ENCODE data around the gene TMEM245.
"Not testable (repeated sequence)": the region's sequence is repeated elsewhere in the genome, so short reads cannot be mapped to it uniquely, and the experiment has no call there.

The TMEM245 gene

GRCh38 chr9:109133533-109133932 is 13.8 kb upstream of the TMEM245 start:
- DNase-seq (ENCODE audit: low read depth in 2 of 3, low spot score in 1 of 3) = no peak

GRCh38 chr9:109132567-109133021 is 12.8 kb upstream of the TMEM245 start:
- no peak for DNase-seq (ENCODE audit: low read depth in 2 of 3, low spot score in 1 of 3)

GRCh38 chr9:109129470-109130197 is 9.9 kb upstream of the TMEM245 start:
- no peak for DNase-seq (ENCODE audit: low read depth in 2 of 3, low spot score in 1 of 3)

DNA sequence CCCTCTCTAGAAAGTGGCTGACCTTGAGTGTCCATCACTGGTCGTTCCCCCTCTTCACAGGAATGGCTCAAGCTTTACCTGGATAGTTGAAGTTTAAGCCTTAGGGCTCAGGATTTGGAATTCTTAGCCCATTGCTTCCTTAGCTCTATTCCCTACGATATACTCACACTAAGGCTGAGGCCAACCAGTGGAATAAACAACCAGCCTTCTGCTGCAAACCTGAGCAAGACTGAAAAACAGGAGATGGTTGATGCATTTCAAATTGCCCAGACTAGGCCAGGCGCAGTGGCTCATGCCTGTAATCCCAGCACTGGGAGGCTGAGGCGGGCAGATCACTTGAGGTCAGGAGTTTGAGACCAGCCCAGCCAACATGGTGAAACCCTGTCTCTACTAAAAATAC is 6.9 kb upstream of the TMEM245 start:
- not testable (repeated sequence) for DNase-seq (ENCODE audit: low read depth in 2 of 3, low spot score in 1 of 3)

DNA sequence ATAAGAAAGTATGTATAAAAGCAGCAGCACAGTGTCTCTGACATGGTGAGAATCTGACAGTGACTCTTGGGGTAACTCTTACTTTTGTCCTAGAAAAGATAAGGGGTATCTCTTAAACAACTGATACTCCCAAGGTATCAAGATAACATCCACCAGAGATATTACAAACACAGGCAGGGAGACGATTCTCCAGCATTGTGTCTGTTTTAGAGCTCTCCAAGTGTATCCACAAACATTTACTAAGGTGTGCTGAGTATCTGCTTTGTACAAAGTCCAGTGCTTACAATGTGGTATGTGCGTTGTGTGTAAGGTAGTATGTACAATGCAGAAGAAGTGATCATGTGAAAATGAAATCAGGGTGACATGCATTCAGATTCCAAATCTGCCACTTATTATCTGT is 4.4 kb upstream of the TMEM245 start:
- no peak for DNase-seq (ENCODE audit: low read depth in 2 of 3, low spot score in 1 of 3)

DNA sequence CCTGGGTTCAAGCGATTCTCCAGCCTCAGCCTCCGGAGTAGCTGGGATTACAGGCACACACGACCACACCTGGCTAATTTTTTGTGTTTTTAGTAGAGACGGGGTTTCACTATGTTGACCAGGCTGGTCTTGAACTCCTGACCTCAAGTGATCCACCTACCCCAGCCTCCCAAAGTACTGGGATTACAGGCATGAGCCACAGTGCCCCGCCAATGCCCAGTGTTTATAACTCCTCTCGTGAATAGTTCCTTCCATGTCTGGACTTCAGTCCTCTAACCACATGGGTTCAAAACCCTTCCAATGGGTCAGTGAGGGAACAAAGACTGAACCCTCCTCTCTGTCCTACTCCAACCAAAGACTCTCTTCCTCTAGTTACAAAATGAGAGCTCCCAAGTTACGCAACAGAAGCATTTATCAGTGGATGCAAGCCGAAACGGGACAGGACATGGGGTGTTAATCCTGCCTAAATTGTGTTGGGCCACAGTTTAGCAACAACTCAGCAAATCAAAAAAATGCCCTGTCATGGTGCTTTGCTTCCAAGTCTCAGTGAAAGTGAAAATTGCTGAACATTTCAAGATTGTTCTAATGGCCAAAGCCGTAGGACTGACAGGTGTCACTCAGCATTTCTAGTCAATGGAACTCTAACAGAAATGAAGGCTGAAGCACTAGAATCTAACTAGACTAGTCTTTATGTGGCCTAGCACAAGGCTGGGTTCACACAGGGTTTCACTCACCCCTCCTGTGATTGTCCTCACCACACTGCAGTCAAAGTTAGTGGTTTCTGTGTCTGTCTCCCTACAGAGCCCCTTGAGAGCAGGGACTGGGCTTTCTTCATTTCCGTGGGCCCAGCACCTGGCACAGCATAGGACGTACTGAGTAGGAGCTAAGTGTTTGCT is 3.2 kb upstream of the TMEM245 start:
- no peak for DNase-seq (ENCODE audit: low read depth in 2 of 3, low spot score in 1 of 3)

GRCh38 chr9:109121232-109121796 is 1.6 kb upstream of the TMEM245 start:
- DNase-seq (ENCODE audit: low read depth in 2 of 3, low spot score in 1 of 3) = no peak

GRCh38 chr9:109120204-109120789 is 550 bp upstream of the TMEM245 start:
- no peak for DNase-seq (ENCODE audit: low read depth in 2 of 3, low spot score in 1 of 3)

GRCh38 chr9:109118808-109119438 is 824 bp downstream of the TMEM245 start:
- no peak for DNase-seq (ENCODE audit: low read depth in 2 of 3, low spot score in 1 of 3)

- peak in 1 of 3 donors; percentile 37 for DNase-seq (ENCODE audit: low read depth in 2 of 3, low spot score in 1 of 3)
Measured at GRCh38 chr9:109117856-109118807, 1.6 kb downstream of the TMEM245 start.

GRCh38 chr9:109115931-109116526 is 3.7 kb downstream of the TMEM245 start:
- DNase-seq (ENCODE audit: low read depth in 2 of 3, low spot score in 1 of 3) = no peak

DNA sequence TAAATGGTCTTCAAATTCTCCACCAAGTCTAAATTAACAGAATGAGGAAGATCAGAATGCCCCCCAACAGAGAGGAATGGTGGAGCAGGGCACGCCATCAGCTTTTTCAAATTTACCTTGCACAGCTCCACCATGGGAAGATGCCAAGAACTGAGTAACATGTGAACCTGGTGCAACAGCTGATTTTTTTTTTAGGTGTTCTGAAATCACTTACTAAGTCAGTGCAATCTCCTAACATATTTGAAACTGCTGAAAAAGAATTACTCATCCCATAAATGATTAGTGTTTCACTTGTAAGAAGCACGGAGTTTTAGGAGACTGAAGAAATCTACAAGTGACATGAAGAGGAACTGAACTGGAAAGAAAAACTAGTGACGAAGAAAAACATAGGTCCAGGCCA is 5.1 kb downstream of the TMEM245 start:
- no peak for DNase-seq (ENCODE audit: low read depth in 2 of 3, low spot score in 1 of 3)

DNA sequence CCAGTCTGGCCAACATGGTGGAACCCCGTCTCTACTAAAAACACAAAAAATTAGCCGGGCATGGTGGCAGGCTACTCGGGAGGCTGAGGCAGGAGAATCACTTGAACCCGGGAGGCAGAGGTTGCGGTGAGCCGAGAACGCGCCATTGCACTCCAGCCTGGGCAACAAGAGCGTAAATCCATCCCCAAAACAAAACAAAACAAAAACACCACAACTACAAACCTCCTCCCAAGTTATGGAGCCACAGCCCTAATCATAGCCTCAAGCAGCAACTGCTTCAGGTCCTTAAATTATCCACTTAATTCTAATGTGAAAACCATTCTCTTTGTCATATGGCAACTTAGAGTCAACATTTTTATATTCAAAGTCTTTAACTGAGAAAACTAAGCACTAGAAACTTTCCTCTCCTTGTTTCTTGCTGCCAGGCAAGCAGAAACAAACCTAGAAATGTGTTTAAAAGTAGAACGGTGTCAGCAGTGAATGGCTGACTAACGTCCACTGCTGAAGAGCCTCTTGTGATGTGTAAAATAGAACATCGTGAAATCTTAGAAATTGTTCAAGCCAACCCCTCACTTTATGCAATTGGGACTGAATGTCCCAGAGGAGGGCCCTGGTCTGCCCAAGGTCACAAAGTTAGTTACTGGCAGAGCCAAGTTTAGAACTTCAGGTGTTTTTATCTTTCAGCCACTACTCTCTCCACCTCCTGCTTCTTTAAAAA is 5.7 kb downstream of the TMEM245 start:
- no peak for DNase-seq (ENCODE audit: low read depth in 2 of 3, low spot score in 1 of 3)

GRCh38 chr9:109113254-109113653 is 6.5 kb downstream of the TMEM245 start:
- DNase-seq (ENCODE audit: low read depth in 2 of 3, low spot score in 1 of 3) = no peak

DNA sequence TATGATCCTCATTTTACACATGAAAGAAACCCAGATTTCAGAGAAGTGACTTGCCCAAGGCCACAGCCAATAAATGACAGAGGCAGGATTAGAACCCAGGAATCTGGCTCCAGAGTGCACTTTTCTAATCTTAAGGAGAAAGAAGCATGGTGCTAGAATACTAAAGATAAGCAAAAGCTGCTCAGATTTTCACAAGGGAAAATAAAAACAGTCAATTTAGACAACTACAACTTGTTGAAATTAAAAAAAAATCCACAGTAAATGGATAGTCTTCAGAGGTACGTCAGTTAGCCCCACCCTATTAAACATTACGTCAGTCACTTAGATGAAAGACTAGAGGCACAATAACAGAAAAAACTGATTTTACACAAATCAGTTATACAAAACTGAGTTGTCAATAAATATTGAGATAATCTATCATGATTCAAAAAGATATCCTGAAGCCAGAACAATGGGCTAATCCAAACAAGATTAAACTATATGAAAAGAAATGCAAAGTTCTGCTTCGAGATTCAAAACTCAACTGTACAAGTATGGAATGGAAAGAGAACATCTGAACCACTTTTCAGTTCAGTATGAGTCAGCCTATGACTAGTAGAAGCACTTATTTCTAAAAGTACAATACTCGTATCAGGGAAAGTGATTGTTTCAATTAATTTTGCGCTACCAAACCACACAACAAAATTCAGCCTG is 9.3 kb downstream of the TMEM245 start:
- no peak for DNase-seq (ENCODE audit: low read depth in 2 of 3, low spot score in 1 of 3)

GRCh38 chr9:109109967-109110328 is 9.8 kb downstream of the TMEM245 start:
- no peak for DNase-seq (ENCODE audit: low read depth in 2 of 3, low spot score in 1 of 3)

DNA sequence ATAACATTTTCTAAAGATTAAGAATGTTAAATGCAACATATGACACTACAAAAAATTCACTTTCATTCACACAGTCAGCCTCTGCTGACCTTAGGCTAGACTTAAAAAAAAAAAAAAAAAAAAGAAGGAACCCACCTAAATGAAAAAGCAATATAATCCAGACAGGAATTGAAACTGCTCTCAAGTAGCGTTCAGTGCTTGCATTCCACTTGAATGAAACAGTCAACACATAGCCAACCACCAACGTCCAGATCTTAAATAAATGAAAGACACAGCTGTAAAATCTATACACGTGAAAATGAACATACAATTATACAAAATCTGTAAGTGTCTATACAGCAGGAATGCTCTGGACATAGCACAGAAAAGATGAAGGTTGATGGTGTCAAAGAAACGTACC is 11.4 kb downstream of the TMEM245 start:
- no peak for DNase-seq (ENCODE audit: low read depth in 2 of 3, low spot score in 1 of 3)
